Fibroblast of mammary gland (primary cell): ENCODE results near the gene ZNF556.

Source experiments
- DNase-seq: peaks from one replicate; pipeline ENCODE4 v3.0.0-alpha.2; 2010; ENCODE audit warnings: low read depth
- H3K4me3 ChIP-seq: 2 replicates; pipeline ENCODE4 v1.5.1; 2011; ENCODE audit warnings: low read depth, mild to moderate bottlenecking, low read length, moderate library complexity; ENCODE audit not compliant: control insufficient read depth
- TF ChIP-seq, protein P1 (sequence below): conservative IDR thresholded peaks from 2 replicates; pipeline ENCODE4 v1.5.1; 2011; ENCODE audit warnings: low read depth, low read length, inconsistent platforms; ENCODE audit not compliant: control insufficient read depth, insufficient read depth

ZNF556 gene

DNA sequence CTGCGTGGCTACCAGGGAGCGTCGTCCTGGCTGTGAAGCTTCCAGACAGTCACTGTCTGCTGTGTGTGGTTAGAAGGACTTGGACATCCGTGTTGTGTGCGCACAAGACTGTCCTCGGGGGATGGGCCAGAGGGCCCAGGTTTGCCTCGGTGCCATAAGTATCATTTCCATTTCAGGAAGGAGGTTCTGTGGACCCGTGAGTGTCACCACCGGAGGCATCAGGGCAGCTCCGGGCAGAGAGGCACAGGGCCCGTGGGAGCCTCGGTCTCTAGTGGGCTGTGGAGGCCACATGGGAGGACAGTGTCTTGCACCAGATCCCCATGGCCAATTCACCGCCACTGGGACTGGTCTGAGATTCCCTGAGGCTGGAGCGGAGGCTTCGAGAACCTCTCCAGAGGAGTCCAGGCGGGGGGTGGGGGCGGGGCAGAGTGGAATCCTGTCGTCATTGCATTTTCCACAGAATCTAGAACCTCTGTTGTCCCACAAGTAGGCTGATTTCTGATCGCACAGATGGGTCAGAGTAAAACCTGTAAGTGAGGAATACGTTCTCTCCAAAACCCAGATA, 39.6 kb downstream of the ZNF556 start:
- TF ChIP-seq, protein P1, sequence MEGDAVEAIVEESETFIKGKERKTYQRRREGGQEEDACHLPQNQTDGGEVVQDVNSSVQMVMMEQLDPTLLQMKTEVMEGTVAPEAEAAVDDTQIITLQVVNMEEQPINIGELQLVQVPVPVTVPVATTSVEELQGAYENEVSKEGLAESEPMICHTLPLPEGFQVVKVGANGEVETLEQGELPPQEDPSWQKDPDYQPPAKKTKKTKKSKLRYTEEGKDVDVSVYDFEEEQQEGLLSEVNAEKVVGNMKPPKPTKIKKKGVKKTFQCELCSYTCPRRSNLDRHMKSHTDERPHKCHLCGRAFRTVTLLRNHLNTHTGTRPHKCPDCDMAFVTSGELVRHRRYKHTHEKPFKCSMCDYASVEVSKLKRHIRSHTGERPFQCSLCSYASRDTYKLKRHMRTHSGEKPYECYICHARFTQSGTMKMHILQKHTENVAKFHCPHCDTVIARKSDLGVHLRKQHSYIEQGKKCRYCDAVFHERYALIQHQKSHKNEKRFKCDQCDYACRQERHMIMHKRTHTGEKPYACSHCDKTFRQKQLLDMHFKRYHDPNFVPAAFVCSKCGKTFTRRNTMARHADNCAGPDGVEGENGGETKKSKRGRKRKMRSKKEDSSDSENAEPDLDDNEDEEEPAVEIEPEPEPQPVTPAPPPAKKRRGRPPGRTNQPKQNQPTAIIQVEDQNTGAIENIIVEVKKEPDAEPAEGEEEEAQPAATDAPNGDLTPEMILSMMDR = no peak
- H3K4me3 ChIP-seq = no peak overlapping the region
- DNase-seq = no peak

GRCh38 chr19:2912306-2912705, 45.2 kb downstream of the ZNF556 start:
- H3K4me3 ChIP-seq = no peak overlapping the region
- TF ChIP-seq, protein P1 = no peak
- no peak for DNase-seq

DNA sequence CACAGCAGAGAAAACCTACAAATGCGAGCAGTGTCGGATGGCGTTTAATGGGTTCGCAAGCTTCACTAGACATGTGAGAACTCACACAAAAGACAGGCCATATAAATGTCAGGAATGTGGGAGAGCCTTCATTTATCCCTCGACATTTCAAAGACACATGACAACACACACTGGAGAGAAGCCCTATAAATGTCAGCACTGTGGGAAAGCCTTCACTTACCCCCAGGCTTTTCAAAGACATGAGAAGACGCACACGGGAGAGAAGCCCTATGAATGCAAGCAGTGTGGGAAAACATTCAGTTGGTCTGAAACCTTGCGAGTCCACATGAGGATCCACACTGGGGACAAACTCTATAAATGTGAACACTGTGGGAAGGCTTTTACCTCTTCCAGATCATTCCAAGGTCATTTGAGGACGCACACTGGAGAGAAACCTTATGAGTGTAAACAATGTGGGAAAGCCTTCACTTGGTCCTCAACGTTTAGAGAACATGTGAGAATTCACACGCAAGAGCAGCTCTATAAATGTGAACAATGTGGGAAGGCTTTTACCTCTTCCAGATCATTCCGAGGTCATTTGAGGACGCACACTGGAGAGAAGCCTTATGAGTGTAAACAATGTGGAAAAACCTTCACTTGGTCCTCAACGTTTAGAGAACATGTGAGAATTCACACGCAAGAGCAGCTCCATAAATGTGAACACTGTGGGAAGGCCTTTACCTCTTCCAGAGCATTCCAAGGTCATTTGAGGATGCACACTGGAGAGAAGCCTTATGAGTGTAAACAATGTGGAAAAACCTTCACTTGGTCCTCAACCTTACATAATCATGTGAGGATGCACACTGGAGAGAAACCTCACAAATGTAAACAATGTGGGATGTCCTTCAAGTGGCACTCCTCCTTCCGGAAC, 50.4 kb downstream of the ZNF556 start:
- no peak overlapping the region for H3K4me3 ChIP-seq
- DNase-seq = no peak
- TF ChIP-seq, protein P1 = no peak

DNA sequence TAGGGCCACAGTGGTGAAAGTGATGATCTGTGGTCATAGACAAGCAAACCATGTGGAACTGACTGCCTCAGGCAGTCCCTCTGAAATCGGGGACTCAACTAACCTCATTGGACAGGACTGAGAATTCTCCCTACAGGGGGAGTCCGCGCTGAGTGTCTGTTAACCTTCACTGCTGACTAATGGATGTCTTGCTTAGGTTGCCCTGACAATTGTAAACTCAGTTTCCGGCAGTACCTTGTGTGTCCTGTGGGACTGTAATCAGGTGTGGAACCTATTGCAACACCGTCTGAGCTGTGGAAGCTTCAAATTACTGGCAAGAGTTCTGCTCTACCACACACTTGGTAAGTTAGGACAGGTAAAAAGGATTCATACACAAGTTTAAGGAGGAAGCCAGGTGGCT, 55.9 kb downstream of the ZNF556 start:
- TF ChIP-seq, protein P1 = no peak
- no peak for DNase-seq
- H3K4me3 ChIP-seq = no peak overlapping the region

GRCh38 chr19:2923510-2923909, 56.4 kb downstream of the ZNF556 start:
- TF ChIP-seq, protein P1 = no peak
- H3K4me3 ChIP-seq = no peak overlapping the region
- DNase-seq = peak; percentile 86

DNA sequence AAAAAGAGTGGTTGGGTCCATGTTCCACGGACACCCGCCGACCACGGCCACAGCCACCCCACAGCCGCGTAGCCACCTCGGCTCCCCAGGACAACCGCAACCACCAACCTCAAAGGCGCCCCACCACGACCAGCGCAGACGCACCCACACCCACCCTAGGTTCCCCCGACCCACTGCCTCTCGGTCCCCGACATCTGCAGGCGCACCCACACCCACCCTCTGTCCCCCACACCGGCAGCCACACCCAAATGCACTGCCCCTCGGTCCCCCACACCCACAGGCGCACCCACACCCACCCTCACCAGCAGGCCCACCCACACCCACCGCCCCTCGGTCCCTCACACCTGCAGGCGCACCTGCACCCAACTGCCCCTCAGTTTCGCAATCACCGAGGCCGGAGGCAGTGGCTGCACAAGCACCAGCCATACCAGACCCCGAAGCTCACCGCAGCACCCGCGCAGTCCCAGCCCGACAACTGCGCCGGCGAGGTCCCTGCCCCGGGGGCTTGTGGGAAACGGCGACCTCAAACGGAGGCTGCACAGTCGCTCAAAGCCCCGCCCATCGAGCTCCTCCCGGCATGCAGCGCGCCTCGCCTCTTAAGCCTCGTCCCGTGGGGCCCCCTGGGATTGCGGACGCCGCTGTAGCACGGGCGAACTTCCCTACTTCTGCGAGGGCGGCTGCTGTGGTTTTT, 59.4 kb downstream of the ZNF556 start:
- no peak overlapping the region for H3K4me3 ChIP-seq
- no peak for DNase-seq
- TF ChIP-seq, protein P1 = no peak
